GM12875 (cell line): ENCODE measurements around the gene CA10.

ENCODE experiments used
- H3K4me3 ChIP-seq: one replicate; pipeline ENCODE4 v1.5.1; 2011; ENCODE audit warnings: low read depth, low read length, control low read depth
- TF ChIP-seq, protein P1 (sequence below): IDR thresholded peaks from 2 replicates; pipeline ENCODE4 v1.5.1; 2011; ENCODE audit warnings: low read depth, mild to moderate bottlenecking, control low read depth, inconsistent platforms, low read length, moderate library complexity, borderline replicate concordance; ENCODE audit not compliant: insufficient read depth

The CA10 gene

DNA sequence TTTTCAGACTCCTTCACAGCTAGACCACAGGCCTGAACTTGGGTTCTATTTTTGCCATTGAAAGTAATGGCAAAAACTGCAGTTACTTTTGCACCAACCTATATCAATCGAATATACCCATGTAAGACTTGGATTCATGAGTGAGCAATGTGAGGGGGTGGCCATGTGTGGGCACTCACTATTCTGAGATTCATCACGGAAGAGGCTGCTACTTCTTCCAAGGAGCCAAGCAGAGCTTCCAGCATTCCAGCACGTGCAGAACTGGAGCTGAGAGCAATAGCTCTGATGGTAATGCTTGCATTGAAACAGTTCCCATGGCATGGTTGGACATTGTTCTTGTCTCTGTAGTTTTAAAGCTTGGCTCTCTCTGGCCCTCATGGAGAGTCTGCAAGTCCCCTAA, 327.6 kb downstream of the CA10 start:
- TF ChIP-seq, protein P1, sequence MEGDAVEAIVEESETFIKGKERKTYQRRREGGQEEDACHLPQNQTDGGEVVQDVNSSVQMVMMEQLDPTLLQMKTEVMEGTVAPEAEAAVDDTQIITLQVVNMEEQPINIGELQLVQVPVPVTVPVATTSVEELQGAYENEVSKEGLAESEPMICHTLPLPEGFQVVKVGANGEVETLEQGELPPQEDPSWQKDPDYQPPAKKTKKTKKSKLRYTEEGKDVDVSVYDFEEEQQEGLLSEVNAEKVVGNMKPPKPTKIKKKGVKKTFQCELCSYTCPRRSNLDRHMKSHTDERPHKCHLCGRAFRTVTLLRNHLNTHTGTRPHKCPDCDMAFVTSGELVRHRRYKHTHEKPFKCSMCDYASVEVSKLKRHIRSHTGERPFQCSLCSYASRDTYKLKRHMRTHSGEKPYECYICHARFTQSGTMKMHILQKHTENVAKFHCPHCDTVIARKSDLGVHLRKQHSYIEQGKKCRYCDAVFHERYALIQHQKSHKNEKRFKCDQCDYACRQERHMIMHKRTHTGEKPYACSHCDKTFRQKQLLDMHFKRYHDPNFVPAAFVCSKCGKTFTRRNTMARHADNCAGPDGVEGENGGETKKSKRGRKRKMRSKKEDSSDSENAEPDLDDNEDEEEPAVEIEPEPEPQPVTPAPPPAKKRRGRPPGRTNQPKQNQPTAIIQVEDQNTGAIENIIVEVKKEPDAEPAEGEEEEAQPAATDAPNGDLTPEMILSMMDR = no peak
- no peak overlapping the region for H3K4me3 ChIP-seq

DNA sequence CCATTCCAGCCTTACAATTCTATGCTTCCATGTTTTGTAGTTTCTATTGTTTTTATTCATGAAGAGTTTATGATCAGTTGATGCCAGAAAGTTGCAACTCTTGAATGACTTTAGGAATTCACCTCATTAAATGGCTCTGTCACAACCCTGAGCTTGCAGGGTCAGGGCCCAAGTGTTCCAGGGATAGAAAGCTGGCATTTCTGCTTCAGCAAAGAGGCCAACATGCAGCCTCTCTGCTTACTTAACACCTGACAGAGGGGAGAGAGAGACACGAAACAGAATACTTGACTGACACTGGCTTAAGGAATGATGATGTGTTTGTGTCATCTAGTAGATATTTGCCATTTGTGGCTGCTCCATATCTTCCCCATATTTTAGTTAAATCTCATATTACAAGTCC, 328.1 kb downstream of the CA10 start:
- TF ChIP-seq, protein P1 = no peak
- no peak overlapping the region for H3K4me3 ChIP-seq

DNA sequence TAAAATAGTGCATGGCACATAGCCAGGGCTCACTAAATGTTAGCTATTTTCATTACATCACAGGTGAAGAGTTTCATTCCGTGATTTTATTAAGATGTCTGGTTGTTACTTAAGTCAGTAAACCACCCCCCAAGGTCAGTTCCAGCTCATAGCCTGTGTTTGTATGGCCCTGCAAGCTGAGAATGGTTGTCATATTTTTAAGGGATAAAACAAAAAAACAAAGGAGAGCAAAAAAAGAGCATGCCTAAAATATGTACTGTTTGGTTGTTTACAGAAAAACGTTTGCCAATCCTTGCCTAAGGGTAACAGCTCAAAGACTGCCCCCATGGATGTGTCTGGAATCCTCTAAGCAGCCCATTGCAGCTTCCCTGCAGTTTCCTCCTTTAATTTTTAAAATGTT, 329.6 kb downstream of the CA10 start:
- H3K4me3 ChIP-seq = no peak overlapping the region

DNA sequence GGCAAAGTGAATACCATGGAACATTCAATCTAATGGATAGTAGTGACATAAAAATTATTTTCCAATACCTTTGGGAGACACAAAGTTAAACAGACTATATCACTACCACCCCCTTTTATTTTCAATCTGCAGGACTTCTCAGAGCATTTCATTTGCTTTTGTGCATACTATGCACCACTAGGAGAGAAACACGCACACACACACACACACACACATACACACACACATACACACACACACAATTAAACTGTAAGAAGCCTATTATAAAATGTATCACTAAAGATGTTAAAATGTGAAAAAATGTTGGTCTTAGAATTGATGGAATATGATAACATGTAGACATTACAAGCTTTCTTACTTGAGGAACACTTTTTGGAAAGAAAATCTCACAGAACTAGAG, 331.4 kb downstream of the CA10 start:
- TF ChIP-seq, protein P1 = no peak
- no peak overlapping the region for H3K4me3 ChIP-seq

More for the DNA sequence above, 329.6 kb downstream of the CA10 start:
- TF ChIP-seq, protein P1 = no peak

DNA sequence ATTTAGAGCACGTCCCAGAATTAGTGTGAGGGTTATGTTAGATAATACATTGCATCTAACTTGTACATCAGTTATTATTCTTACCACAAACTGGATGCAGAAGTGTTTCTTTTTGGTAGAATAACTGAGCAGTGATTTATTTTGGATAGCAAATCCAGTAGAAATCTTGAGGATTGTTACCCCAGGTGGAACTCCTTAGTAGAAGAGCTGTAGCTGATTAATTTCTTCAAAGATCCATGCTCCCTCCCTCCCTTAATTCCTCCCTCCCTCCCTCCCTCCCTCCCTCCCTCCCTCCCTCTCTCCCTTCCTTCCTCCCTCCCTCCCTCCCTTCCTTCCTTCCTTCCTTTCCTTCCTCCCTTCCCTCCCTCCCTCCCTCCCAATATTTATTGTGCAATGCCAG, 337.7 kb downstream of the CA10 start:
- no peak overlapping the region for H3K4me3 ChIP-seq
- TF ChIP-seq, protein P1 = no peak

DNA sequence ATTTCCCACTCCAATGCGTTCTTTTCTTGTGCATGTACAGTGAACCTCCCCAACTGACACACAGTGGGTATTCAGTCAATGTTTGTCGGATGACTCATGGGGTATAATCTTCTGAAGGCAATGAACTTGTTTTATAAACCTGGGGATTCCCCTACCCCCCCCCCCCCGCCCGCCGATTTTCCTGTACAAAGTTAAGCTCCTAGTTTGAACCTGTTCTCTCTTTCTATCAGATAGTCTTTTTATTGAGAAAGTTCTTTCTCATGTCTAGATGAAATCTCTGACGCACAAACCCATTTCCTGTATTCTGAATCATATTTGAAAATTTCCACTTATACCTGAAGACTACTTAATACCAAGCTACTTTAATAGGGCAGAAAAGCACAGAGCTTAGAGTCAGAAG, 338.3 kb downstream of the CA10 start:
- no peak overlapping the region for H3K4me3 ChIP-seq
- TF ChIP-seq, protein P1 = no peak

DNA sequence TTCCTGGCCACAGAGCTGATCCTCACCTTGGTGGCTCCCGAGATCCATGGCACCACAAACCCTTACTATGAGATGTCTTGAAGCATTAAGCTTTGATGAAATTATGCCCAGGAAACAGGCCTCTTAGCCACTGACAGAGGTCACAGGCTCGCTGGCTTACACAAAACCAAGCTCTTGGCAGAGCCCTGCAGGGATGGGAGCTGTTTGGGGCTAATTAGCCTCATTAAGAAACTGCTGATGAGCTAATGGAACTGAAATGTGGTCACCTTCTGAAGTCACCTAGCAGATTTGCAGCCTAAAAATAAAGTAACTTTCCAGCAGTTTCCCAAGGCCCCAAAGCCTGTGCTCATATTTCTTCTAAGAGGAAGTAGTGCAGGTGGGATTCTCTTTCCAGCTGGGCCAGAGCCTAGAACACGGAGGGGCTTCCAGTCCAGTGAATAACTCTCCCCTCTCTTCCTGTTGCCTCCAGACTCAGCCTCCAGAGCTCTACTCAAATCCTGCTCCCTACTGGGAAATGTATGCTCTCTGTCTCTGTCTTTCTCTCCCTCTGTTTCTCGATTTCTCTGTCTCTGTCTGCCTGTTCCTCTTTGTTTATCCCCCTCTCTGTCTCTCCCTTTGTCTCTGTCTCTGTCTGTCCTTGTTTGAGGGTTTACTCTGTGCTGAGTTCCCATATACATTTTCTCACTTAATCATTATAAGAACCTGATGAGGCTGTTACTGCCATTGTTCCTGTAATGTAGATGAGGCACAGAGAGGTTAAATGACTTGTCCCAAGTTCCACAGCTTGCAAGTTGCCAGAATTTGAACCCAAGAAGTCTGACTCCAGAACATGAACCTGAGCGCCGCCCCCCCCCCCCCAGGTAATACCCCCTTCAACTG, 338.9 kb downstream of the CA10 start:
- H3K4me3 ChIP-seq = no peak overlapping the region
- TF ChIP-seq, protein P1 = no peak
